ENCODE data around the gene DDI2.
A peak's percentile ranks its signal among the peaks of the same experiment; 100 is the strongest.
"Not testable (repeated sequence)": the region's sequence is repeated elsewhere in the genome, so short reads cannot be mapped to it uniquely, and the experiment has no call there.

The DDI2 gene

DNA sequence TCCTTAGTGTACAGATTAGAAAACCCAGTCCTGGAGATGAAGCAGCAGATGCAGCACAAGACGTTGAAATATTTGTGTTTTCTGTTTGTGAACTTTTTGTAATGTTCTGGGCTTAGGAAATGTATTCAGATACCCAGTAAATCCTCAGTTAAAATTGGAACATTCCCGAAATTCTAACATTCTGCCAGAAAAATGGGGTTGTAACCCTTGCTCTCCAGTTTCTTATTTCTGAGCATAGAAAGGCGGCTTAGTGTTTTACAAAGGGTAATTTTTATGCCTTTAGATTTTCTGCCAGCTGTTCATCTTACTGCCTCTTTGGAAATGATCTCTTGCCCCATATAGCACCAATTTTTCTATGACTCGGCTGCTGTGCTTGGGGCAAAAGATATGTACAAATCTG is 20.6 kb downstream of the DDI2 start:
- DNase-seq, result no peak

DNA sequence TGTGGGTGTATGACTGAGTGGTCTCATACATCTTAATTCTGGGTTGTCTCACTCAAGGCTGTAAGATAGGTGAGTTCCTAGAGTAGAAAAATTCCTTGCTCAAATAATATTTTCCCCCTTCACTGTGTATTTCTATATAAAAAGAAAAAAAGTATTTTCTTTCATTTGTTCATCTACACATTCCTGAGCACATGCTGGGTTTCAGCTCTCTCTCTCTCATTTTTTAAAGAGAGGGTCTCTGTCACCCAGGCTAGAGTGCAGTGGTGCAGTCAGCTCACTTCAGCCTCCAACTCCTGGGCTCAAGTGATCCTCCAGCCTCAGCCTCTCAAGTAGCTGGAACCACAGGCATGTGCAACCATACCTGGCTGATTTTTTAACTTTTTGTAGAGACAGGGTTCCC is 22.0 kb downstream of the DDI2 start:
- DNase-seq, result no peak

DNA sequence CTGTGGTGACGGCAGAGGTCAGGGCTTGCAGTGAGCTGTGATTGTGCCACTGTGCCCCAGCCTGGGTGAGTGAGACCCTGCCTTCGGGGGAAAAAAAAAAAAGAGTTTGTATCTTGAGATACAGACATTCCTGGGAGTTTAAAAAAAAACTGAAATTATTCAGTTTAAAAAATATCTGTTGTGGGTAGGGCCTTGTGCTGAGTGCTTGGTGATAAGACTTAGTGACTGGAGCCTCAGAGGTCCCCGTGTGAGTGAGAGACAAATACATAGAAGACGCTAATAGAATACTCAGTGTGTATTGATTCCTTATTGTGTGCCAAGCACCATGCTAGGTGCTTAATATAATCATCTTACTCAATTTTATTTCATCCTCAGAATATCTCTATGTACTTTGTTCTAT is 22.7 kb downstream of the DDI2 start:
- no peak for DNase-seq

DNA sequence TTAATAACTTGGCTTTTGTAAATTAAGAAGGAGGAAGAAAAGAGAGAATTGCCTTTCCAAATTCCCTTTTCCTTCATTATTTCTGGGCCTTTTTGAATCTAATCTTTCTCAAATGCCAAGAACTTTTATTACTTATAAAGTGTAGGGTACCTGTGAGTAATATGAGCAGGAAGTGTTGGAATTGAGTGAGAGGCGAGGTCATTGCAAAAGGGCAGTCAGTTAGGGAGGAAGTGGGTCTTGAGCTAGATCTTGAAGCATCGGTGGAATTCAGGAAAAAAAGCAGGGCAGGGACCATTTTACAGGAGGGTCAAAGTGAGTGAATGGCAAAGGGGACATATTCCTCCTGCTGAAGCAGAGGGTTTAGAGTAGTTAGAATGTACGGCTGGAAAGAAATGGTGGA is 23.4 kb downstream of the DDI2 start:
- no peak for DNase-seq

DNA sequence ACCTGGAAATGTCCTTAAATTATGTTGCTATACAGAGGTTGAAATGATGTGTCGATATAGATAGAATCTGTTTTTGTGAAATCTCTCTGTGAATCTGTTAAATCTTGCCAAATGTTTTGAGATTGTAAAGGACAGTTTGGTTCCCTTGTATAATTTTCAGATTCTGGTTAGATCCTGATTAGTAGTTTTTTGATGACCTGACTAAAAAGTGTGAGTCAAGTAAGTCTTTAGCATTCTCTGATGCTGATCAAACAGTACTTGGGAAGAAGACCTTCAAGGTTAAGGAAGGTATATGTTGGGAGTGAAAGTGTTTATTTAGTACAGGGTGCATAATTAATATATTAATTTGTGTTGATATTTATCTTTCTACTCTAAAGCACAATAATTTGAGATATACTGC is 32.7 kb downstream of the DDI2 start:
- no peak for DNase-seq

DNA sequence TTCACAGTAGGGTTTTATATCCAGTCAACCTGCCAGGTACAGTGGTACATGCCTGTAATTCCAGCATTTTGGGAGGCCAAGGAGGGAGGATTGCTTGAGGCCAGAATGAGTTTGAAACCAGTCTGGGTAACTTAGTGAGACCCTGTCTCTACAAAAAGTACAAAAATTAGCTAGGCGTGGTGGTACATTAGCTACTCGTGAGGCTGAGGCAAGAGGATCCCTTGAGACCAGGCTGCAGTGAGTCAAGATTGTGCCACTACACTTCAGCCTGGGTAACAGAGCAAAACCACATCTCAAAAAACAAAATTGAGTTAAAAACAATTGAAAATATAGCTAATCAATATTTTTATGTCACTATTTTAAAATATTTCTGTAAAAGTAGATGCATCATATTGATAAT is 33.2 kb downstream of the DDI2 start:
- DNase-seq, result no peak

DNA sequence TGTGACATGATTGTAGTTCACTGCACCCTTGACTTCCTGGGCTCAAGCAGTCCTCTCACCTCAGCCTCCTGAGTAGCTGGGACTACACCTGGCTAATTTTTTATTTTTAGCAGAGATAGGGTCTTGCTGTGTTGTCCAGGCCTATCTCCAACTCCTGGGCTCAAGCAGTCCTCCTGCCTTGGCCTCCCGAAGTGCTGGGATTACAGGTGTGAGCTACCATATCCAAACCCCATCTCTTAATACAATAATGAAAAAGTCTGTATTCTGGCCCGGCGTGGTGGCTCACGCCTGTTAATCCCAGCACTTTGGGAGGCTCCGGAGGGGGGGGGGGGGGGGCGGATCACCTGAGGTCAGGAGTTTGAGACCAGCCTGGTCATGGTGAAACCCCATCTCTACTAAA is 34.9 kb downstream of the DDI2 start:
- DNase-seq, result not testable (repeated sequence)

DNA sequence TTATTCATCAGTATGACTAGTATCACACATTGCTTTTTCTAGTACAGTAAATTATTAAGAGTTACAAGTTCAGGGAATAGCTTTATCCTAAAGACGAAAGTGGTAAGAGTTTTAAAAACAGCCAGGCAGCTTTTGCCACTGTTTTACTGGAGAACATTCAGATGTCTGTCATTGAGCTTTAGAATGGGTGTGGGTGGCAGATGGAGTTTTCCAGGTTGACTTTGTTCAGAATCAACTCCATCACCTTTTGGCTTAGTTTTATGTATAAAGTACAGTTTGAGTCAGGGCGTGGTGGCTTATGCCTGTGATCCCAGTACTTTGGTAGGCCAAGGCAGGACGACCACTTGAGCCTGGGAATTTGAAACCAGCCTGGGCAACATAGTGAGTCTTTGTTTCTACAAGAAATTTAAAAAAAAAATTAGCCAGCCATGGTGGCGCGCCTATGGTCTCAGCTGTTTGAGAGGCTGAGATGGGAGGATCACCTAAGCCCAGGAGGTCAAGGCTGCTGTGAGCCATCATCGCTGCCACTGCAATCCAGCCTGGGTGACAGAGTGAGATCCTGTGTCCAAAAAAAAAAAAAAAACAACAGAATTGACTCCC is 36.9 kb downstream of the DDI2 start:
- DNase-seq, result no peak

DNA sequence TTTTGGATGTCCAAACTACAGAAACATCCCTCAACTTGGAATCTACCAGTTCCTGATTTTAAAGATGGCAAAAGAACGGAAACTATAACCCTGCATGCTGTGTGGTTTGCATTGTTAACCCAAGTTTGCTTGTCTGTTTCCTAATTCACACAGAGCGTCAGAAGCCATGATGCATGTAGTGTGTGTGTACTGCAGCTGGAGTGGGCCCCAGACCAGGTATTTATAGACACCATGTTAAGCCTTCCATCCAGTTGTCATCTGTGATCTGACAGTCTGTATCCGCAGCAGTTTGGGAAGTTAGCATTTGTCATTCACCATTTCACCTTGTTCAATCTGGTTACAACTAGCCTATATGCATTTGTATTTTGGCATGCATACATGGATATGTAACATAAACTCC is 39.2 kb downstream of the DDI2 start:
- no peak for DNase-seq

DNA sequence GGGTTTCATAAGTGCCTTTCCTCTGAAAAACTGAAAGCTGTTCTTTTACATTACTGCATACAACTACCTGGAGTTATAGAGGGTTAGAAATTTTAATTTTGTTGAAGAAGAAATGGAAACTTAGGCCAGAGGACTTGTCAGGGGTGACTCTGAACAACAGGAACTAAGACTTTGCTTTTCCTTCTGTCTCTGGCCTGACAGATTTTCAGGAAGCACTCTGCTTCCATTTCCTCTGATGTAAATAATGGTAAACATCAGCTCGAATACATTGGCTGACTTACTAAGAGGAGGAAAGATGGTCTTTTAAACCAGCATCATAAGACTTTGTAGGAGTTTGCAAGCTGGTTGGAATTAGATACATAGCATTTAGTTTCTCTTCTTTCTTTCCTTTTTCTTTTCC is 39.8 kb downstream of the DDI2 start:
- no peak for DNase-seq

DNA sequence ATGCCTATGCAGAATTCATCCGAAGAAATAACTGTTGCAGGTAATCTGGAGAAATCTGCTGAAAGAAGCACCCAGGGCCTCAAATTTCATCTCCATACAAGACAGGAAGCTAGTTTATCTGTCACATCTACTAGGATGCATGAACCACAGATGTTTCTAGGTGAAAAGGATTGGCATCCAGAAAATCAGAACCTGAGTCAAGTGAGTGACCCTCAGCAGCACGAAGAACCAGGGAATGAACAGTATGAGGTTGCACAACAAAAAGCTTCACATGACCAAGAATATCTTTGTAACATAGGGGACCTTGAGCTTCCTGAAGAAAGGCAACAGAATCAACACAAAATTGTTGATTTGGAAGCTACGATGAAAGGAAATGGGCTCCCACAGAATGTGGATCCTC is 42.9 kb downstream of the DDI2 start:
- no peak for DNase-seq

DNA sequence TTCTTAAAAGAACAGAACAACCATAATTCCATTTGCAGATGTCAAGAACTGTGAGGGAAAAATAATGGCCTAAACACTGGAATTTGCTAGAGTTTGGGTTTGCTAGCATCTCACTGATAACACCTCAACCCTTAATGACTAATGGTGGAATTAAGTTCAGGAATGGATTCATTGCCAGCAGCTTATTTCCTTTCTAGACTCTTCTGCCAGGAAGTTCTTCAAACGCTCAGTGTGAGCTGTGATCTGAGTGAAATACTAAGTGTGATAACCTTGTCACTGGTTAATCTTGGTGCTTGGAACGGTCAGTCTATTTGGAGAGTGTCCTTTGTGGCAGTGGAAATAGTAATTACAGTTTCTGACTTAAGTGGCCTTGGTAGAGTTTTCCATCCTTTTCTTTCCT is 45.2 kb downstream of the DDI2 start:
- no peak for DNase-seq

DNA sequence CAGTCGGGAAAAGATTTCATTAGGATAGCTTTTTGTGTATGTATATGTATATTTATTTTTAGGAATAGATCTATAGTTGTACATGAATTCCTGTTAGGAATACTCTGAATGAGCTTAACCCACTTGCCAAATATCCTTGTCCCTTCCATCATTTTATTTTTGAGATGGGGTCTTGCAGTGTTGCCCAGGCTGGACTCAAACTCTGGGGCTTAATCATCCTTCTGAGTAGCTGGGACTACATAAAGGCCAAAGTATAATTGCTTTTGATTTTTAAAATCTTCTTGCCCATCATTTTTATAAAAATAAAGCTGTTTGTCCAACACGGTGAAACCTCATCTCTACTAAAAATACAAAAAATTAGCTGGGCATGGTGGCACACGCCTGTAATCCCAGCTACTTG is 46.7 kb downstream of the DDI2 start:
- DNase-seq, result no peak

DNA sequence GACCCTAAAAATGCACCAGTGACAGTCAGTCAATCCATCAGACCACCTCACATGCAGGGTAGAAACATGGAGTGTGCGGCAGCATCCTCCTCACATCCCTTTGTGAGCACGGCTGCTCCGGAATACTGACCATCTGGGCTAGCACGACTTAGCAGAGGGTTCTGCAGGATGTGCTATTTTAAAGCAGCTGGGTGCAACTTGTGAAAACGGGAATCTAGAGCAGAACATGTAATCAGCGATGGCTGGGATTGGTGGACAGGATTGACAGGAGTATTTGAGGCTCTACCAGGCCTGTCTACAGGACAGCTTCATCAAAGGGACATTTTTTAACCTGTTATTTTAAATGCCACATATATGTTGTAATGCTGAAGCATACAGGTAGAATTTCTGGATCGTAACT is 50.1 kb downstream of the DDI2 start:
- no peak for DNase-seq

DNA sequence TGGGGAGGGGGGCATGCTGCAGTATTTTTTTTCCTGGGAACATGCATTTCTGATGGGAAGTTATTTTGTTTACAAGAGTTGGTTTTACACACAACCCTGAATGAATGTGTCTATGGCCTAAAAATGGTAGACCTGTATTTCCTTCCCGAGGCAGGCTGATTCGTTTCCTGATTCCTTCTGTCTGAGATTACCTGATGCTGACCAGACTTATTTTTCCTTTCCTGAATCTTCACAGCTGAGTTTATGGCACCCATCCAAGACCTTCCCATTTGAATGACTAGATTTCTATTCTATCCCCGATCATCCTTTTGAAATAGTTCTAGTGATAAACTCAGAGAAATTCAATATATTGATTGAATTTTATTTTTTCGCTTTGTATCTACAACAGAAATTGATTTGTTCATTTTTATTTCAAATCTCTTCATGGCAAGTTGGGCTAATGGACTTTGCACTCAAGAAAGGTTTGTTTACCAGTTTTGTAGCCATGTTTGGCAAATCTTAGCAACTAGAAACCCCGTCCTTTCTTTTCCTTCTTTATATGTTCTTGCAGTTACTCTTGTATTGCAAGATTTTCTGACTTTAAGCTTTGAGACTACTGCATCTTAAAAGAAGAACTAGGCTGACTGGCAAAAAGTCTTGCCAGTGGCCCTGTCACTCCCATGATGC is 51.0 kb downstream of the DDI2 start:
- DNase-seq, result no peak

DNA sequence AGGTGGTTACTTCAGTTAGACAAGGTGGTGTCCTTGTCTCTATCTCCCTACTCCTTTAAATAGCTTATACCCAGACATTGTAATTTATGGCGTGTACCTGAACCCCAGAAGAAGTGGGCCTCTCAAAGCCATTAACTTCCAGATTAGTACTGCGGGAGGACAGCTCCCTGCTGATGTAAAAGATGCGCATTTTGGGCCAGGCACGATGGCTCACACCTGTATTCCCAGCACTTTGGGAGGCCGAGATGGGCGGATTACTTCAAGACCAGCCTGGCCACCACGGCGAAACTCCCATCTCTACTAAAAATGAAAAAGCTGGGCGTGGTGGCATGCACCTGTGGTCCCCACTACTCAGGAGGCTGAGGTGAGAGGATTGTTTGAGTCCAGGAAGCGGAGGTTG is 51.8 kb downstream of the DDI2 start:
- DNase-seq, result no peak

DNA sequence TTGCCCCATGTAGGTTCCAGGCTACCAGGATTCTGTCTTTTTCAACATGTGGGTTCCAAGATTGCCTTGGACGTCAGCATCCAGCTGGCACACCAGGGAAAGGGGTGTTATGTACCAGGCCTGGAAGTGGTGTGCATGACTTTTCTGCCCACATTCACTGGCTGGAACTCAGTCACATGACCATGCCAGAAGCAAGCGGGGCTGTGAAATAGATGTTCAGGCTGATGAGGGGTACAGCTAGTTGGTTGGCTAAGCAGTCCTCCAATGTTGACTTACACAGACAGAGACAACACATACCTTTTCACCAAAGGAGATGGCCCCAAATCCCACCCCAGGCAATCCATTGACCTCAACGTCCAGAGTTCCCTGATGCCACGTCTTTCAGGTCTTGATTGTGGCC is 52.6 kb downstream of the DDI2 start:
- no peak for DNase-seq

DNA sequence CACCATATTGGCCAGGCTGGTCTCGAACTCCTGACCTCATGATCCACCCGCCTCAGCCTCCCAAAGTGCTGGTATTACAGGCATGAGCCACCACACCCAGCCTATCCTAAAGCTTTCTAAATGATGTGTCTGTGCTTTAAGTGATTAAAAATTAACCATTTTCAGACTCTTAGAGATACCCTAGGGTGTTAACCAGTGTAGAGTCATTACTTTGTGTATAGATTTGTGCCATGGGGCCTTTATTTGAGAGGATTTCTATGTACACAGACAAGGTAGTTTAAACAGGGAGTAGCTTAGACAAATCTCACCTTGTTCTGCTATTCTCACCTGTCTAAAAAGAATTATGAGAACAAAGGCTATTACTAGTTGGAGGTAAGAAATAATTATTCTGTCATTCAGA is 54.2 kb downstream of the DDI2 start:
- no peak for DNase-seq

DNA sequence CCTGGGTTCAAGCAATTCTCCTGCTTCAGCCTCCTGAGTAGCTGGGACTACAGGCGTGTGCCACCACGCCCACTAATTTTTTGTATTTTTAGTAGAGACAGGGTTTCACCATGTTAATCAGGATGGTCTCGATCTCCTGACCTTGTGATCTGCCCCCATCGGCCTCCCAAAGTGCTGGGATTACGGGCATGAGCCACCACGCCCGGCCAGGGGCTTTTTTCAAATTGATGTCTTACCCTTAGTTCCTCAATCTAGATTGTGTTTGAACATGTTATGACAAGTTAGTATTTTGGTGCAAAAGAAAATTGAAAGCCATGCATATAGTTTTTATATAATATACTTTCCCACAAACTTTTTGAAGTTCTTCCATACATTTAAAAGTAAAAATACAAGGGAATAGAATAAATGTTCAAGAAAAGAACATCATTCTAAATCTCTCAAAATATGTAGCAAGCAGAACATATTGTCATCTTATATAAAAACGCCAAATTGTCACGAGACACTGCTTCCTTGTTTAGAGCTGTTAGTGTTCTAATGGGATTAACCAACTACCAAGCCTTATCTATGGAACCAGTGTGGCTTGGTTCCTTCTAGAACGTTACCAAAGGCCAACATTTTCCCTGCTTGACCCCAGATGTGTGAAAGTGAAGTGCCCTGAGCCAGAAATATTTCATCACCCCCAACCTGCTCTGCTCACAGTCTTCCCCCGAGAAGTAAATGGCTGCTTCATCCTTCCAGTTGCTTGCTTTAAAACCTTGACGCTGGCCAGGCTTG is 57.3 kb downstream of the DDI2 start:
- DNase-seq, result no peak

DNA sequence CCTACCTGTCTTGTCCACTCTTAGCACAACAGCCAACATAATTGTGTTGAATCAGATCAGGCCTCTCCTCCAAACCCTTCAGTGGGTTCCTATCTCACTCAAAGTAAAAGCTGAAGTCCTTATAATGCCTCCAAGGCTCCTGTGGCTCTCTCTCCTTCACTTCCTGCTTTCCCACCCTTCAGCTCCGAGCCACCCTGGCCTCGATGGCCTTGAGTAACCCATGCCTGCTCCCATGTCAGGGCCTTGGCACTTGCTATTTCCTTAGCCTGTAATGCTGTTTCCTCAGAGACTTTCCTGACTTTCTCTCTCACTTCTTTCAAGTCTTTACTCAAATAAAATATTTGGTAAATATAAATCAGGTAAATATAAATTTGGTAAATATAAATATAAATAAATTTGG is 58.8 kb downstream of the DDI2 start:
- DNase-seq, result no peak

DNA sequence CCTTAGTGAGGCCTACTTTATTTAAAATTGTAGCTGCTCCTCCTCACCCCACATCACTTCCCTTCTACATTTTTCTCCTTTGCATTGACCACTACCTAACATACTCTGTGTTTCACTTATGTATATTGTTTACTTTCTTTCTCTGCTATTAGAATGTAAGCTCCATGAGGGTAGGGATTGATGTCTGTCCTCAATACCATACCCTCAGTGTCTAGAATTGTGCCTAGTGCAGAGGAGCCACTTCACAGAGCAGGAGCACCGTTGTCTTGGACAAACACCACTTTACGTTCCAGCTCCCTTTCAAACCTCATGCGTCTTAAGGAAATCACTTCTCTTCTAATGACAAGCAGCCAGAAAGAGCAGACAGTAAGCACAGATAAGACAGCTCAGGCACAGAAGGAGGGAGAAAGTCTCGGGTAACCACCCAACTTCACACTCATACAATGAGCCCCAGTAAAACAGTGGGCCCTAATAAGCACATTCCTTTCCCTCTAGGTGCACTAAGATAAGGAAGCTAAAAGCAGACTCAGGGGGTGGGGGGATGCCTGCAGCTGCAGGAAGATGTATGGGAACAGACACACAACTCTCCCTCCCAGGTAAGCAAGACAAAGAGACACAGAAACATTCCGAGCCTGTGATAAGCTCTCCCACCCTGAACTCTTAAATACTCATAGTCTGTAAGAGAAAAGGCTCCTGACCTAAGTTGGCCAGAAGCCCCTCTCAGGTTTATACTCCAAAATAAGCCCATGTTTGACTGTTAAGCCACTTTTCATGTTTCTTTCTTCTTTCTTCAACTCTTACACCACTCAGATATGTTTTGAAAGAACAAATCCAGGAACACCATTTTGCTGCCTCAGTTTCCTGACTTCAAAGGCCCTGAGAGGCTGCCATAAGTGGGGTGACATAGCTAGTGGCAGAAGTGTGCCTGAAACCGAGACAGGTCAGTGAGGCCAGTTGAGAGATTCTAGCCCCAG is 59.7 kb downstream of the DDI2 start:
- no peak for DNase-seq

DNA sequence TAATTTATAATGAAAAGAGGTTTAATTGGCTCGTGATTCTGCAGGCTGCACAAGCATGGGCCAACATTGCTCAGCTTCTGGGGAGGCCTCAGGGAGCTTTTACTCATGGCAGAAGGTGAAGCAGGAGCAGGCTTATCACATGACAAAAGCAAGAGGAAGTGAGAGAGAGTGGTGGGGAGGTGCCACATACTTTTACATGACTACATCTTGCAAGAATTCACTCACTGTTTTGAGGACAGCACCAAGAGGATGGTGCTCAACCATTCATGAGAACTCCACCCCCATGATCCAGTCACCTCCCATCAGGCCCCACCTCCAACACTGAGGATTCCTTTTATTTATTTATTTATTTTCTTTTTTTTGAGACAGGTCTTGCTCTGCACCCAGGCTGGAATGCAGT is 61.3 kb downstream of the DDI2 start:
- peak; percentile 83 for DNase-seq

DNA sequence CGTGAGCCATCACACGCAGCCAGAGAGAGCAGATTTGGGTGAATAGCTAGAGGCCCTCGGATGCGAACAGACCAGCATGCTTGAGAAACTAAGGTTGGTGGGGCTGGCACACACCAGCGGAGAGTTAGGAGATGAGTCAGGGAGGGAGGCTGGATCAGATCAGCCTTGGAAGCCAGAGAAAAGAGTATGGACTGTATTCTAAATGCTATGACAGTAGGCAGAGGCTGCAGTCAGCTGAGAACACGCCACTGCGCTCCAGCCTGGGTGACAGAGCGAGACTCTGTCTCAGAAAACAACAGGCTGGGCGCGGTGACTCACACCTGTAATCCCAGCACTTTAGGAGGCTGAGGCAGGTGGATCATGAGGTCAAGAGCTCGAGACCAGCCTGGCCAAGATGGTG is 62.9 kb downstream of the DDI2 start:
- peak; percentile 48 for DNase-seq

All from fibroblast of upper back skin (primary cell).